Measurements from ENCODE around the gene CBR4.

The CBR4 gene

DNA sequence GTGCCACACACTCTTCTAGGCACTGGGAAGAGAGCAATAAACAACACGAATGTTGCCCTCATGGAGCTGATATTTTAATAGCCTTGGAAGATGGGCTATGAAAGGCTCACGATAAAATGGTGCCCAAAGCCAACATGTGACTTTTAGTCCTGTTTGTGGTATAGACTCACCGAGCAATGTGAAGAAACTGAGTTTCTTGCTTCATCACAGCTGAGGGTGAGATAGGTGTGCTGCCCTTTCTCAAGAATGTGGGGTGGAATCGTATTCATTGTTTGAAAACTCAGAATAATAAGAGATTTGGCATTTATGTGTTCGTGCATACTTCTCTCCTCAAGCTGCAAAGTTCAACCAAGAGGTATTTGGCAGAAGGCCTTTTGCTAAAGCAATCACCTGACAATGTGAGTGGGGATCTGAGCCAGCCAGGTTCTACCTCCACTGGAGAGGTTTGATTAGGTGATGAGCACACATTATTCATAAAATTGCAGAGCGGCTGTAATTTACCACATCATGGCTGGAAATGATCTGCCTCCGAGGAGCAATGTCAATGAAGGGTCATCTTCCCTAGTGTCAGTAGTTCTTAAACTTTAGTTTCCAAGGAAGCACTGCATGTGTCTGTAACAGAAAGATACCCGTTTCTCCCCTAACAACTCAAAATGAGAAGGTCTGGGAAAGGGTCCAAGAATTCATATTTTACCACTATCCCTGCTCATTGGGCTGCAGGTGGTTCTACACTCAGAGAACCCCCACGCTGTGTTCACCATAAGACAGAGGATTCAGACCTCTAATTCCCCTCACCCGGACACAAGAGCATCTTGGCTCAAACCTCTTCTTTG is 41.9 kb upstream of the CBR4 start:
- TF ChIP-seq USF1 (IDR thresholded peaks at IDR 0.05) (peak; percentile 42; the same call in 1 of the 2 replicates), EP300 (IDR thresholded peaks at IDR 0.05; ENCODE audit: borderline replicate concordance) (peak; percentile 21; the same call in 1 of the 2 replicates), NFIC (IDR thresholded peaks at IDR 0.05) (peak; percentile 65), ZBTB7A (IDR thresholded peaks at IDR 0.05; ENCODE audit: low read depth) (no peak)

GRCh38 chr4:169050881-169051760 is 41.1 kb upstream of the CBR4 start:
- no peak for TF ChIP-seq YY1 (IDR thresholded peaks at IDR 0.05; ENCODE audit: low read depth)
- no peak for TF ChIP-seq CREB1 (IDR thresholded peaks at IDR 0.05; ENCODE audit: low read depth)
- no peak for TF ChIP-seq CEBPB (IDR thresholded peaks at IDR 0.05)
- 0 out of 2 replicates have a peak, but pooled peaks have one; percentile 1 for TF ChIP-seq TAF1 (IDR thresholded peaks at IDR 0.05; ENCODE audit: low read depth)
- no peak for TF ChIP-seq ZBTB7A (IDR thresholded peaks at IDR 0.05; ENCODE audit: low read depth)
- no peak for TF ChIP-seq EP300 (IDR thresholded peaks at IDR 0.05; ENCODE audit: borderline replicate concordance)
- TF ChIP-seq USF1 (IDR thresholded peaks at IDR 0.05), result no peak
- no peak for TF ChIP-seq TCF12 (IDR thresholded peaks at IDR 0.05; ENCODE audit: low read depth)

DNA sequence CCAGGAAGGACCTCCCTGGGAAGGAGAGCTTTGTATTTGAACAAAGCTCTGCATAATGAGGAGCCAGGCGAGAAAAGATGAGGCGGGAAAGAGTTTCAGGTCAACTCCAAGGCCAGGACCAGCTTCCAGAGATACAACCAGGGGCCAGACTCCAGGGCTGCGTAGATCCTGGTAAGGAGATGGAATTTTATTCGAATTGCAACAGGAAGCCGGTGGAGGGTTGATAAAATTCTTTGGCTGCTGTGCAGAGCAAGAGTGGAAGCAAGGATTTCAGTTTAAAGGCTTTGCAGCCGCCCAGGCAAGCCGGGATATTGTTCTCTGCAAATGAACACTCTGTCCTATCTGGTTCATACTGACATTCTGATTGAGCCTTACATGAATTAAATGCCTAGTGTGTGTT is 40.2 kb upstream of the CBR4 start:
- no peak for TF ChIP-seq FOXM1 (IDR thresholded peaks at IDR 0.05; ENCODE audit: borderline replicate concordance, low read depth)
- TF ChIP-seq MAX (IDR thresholded peaks at IDR 0.05), result no peak
- TF ChIP-seq ZBTB7A (IDR thresholded peaks at IDR 0.05; ENCODE audit: low read depth), result no peak
- no peak for TF ChIP-seq RAD21 (IDR thresholded peaks at IDR 0.05; ENCODE audit: low read depth)
- TF ChIP-seq CEBPB (IDR thresholded peaks at IDR 0.05), result no peak
- TF ChIP-seq CREB1 (IDR thresholded peaks at IDR 0.05; ENCODE audit: low read depth), result no peak
- TF ChIP-seq EGR1 (IDR thresholded peaks at IDR 0.05), result no peak

GRCh38 chr4:169048868-169049414 is 38.9 kb upstream of the CBR4 start:
- TF ChIP-seq USF1 (IDR thresholded peaks at IDR 0.05) (no peak), TEAD4 (IDR thresholded peaks at IDR 0.05) (no peak), TAF1 (IDR thresholded peaks at IDR 0.05; ENCODE audit: low read depth) (no peak), TCF12 (IDR thresholded peaks at IDR 0.05; ENCODE audit: low read depth) (no peak), CREB1 (IDR thresholded peaks at IDR 0.05; ENCODE audit: low read depth) (no peak), CEBPB (IDR thresholded peaks at IDR 0.05) (no peak), EP300 (IDR thresholded peaks at IDR 0.05; ENCODE audit: borderline replicate concordance) (no peak), ZBTB7A (IDR thresholded peaks at IDR 0.05; ENCODE audit: low read depth) (no peak), YY1 (IDR thresholded peaks at IDR 0.05; ENCODE audit: low read depth) (no peak)

DNA sequence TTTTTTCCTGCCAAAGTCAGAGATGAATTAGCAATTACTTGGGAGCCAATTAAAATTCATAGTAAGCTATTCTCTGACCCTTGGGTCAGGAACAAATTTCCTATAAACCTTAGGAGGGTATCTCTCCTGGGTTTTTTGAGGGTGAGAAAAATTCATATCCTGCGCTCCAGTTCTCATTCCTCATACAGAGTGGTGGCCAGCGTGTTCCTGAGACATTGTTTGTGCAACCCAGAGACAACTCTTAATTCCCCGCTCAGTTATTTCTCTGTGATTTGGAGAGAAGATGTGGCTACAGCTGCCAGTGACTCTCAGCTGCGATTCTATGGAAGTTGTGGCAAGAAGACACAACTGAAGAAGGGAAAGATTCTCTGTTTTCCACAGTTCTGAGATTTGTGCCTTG is 37.9 kb upstream of the CBR4 start:
- no peak for TF ChIP-seq FOXM1 (IDR thresholded peaks at IDR 0.05; ENCODE audit: borderline replicate concordance, low read depth)
- TF ChIP-seq NFIC (IDR thresholded peaks at IDR 0.05), result no peak
- no peak for TF ChIP-seq CREB1 (IDR thresholded peaks at IDR 0.05; ENCODE audit: low read depth)
- no peak for TF ChIP-seq USF1 (IDR thresholded peaks at IDR 0.05)
- TF ChIP-seq TEAD4 (IDR thresholded peaks at IDR 0.05), result no peak
- TF ChIP-seq CEBPB (IDR thresholded peaks at IDR 0.05), result no peak
- TF ChIP-seq RAD21 (IDR thresholded peaks at IDR 0.05; ENCODE audit: low read depth), result no peak
- no peak for TF ChIP-seq YY1 (IDR thresholded peaks at IDR 0.05; ENCODE audit: low read depth)
- no peak for TF ChIP-seq MAX (IDR thresholded peaks at IDR 0.05)
- TF ChIP-seq EGR1 (IDR thresholded peaks at IDR 0.05), result no peak
- TF ChIP-seq, protein P1, sequence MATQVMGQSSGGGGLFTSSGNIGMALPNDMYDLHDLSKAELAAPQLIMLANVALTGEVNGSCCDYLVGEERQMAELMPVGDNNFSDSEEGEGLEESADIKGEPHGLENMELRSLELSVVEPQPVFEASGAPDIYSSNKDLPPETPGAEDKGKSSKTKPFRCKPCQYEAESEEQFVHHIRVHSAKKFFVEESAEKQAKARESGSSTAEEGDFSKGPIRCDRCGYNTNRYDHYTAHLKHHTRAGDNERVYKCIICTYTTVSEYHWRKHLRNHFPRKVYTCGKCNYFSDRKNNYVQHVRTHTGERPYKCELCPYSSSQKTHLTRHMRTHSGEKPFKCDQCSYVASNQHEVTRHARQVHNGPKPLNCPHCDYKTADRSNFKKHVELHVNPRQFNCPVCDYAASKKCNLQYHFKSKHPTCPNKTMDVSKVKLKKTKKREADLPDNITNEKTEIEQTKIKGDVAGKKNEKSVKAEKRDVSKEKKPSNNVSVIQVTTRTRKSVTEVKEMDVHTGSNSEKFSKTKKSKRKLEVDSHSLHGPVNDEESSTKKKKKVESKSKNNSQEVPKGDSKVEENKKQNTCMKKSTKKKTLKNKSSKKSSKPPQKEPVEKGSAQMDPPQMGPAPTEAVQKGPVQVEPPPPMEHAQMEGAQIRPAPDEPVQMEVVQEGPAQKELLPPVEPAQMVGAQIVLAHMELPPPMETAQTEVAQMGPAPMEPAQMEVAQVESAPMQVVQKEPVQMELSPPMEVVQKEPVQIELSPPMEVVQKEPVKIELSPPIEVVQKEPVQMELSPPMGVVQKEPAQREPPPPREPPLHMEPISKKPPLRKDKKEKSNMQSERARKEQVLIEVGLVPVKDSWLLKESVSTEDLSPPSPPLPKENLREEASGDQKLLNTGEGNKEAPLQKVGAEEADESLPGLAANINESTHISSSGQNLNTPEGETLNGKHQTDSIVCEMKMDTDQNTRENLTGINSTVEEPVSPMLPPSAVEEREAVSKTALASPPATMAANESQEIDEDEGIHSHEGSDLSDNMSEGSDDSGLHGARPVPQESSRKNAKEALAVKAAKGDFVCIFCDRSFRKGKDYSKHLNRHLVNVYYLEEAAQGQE (IDR thresholded peaks at IDR 0.05; ENCODE audit: low read depth), result no peak

Data from Ishikawa (cell line).